Measurements from ENCODE around the gene DRD1.
"Not testable (repeated sequence)": the region's sequence is repeated elsewhere in the genome, so short reads cannot be mapped to it uniquely, and the experiment has no call there.

The DRD1 gene

DNA sequence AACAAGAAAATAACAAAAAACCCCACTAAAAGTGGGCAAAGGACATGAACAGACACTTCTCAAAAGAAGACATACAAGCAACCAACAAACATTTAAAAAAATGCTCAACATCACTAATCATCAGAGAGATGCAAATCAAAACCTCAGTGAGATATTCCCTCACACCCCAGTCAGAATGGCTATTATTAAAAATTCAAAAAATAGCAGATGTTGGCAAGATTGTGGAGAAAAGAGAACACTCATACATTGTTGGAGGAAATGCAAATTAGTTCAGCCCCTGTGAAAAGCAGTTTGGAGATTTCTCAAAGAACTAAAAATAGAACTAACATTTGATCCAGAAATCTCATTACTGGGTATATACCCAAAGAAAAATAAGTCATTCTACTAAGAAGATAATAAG is 19.4 kb downstream of the DRD1 start:
- not testable (repeated sequence) for DNase-seq (ENCODE audit: low spot score)

DNA sequence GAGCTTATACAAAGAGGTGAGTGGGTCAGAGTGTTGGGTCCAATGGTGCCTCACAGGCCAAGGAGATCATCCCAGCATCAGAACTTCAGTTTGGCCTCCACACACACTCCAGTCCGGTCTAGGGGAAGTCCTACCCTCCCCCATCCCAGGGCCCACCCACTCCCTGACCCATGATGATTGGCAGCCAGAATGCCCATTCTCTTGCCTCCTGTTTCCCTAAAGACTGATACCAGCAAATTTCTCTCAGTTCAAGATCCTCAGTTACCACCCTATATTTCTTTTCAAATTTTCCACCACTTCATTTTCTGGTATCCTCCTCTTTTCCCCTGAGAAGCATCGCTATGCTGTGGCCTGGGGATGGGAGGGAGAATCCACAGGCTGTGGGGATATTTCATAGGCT is 21.9 kb downstream of the DRD1 start:
- DNase-seq (ENCODE audit: low spot score): no peak

DNA sequence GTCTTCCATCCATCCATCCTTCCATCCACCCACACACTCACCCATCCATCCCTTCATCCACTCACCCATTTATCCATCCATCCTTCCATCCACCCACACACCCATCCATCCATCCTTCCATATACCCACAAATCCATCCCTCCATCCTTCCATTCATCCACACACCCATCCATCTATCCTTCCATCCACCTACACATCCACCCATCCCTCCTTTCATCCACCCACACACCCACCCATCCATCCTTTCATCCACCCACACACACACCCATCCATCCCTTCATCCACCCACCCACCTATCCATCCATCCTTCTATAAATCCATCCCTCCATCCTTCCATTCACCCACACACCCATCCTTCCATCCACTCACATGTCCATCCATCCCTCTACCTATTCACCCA is 23.6 kb downstream of the DRD1 start:
- no peak for DNase-seq (ENCODE audit: low spot score)

DNA sequence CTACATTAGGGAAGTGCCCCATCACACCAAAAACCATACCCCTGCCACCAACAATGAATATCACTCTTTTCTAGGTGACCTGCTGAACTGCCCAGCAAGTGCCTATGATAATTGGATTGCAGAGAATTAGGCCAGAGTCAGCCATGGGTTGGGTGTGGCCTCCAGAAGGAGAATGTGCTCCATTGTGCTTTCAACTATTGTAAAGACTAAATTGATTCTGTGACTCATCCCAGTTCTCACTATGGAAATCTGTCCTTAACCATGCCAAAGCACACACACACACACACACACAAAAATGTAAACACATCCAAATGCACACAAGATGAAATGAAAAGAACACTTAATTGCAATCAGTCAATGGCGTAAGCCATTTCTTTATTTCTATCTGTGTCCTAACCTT is 25.7 kb downstream of the DRD1 start:
- DNase-seq (ENCODE audit: low spot score): no peak

DNA sequence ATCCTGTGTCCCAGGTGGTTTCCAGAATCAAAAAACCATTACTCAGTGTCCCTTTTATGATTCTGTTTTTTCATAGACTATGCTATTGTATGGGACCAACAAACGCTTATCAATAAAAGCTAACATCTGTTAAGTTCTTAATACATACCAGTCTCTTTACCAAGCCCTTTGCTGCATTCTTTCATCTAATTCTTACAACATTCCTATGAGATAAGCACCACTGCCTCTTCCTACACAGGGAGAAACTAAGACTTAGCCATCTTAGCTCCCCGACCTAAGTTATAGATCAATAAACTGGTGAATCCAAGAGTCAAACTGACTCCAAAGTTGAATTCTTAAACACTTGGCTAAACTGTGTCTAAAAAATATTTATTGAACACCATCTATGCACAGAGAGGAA is 26.6 kb downstream of the DRD1 start:
- no peak for DNase-seq (ENCODE audit: low spot score)

DNA sequence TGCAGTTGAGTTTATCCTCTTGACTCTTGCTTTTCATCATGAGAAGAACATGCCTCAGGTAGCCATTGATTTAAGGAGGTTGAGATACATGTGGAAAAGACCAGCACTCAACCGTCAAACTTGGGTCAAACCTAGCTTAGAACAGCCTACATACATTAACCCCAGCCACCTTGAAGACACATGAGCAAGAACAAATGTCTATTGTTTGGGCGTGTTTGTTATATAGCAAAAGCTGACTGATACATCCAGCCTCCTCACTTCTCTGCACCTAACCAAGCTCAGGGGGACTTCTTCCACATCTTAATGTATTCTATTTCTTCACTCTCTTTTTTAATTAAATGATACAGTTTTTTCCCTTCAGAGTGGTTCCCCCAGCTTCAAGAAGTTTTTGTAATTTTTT is 28.7 kb downstream of the DRD1 start:
- no peak for DNase-seq (ENCODE audit: low spot score)

DNA sequence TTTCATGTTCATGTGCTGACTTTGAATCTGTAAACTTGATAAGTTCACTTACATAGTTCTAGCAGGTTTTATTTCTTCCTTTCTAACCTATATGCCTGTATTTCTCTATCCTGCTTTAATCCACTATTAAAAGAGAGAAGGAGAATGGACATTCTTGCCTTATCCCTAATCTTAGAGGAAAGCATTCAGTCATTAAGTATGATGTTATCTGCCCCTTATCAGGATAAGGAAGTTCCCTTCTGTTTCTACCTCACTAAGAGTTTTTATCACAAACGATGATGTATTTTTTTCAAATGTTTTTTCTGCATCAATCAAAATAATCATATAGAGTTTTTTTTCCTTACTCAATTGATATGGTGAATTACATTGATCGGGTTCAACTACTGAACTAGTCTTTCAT is 33.1 kb downstream of the DRD1 start:
- DNase-seq (ENCODE audit: low spot score): no peak

DNA sequence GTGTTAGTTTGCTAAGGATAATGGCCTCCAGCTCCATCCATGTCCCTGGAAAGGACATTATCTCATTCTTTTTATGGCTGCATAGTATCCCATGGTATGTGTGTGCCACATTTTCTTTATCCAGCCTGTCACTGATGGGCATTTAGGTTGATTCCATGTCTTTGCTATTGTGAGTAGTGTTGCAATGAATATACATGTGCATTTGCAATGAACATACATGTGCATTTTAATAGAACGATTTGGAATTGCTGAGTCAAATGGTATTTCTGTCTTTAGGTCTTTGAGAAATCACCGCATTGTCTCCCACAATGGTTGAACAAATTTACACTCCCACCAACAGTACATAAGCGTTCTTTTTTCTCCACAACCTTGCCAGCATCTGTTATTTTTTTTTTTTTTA is 37.7 kb downstream of the DRD1 start:
- DNase-seq (ENCODE audit: low spot score): no peak

DNA sequence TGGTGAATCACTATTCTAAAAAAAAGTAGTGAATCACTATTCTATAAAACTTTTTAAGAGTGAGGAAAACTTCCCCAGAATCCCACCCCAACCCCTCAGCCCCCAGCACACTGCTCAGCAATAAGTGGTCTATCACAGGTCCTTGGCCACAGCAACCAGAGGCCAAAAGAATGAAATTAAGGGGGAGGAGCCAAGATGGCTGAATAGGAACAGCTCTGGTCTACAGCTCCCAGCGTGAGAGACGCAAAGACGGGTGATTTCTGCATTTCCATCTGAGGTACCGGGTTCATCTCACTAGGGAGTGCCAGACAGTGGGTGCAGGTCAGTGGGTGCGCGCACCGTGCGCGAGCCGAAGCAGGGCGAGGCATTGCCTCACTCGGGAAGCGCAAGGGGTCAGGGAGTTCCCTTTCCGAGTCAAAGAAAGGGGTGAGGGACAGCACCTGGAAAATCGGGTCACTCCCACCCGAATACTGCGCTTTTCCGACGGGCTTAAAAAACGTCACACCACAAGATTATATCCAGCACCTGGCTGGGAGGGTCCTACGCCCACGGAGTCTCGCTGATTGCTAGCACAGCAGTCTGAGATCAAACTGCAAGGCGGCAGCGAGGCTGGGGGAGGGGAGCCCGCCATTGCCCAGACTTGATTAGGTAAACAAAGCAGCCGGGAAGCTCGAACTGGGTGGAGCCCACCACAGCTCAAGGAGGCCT is 46.2 kb downstream of the DRD1 start:
- not testable (repeated sequence) for DNase-seq (ENCODE audit: low spot score)

DNA sequence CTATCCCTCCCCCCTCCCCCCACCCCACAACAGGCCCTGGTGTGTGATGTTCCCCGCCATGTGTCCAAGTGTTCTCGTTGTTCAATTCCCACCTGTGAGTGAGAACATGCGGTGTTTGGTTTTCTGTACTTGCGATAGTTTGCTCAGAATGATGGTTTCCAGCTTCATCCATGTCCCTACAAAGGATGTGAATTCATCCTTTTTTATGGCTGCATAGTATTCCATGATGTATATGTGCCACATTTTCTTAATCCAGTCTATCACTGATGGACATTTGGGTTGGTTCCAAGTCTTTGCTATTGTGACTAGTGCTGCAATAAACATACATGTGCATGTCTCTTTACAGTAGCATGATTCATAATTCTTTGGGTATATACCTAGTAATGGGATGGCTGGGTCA is 48.6 kb downstream of the DRD1 start:
- DNase-seq (ENCODE audit: low spot score): not testable (repeated sequence)

DNA sequence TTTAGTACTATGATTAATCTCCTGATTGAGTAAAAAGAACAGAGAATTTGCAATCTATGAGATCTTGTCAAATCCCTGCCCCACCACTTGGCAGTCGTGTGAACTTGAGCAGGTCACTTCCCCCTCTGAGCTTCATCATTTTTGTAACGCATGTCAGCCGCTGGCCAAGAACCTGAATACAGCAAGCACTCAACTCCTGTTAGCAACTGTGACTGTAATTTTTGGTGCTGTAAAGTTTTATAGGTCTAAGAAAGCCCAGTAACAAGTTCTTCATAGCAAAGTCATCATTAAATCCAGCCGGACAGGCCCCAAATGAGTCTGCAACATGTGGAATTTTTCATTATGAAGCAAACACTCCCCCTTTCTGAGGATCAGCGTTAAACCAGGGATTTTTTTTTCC is 49.4 kb downstream of the DRD1 start:
- DNase-seq (ENCODE audit: low spot score): no peak

DNA sequence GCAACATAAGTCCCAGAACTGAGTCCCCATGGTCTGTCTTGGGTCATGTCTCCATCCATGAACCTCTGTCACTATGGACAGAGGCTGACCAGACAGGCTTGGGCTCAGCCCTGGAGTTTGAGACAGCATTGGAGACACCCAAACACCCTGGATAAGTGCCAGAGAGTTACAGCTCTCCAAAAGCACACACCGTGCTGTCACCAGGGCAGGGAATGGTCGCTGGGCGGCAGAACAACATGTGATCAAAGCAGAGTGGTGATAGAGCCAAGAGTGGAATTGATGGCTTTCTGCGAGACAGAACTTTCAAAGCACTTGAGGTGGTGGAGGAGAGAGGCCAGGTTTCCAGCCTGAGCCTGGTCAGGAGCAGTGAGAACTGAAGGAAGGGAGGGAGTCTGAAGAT is 50.1 kb downstream of the DRD1 start:
- DNase-seq (ENCODE audit: low spot score): no peak

DNA sequence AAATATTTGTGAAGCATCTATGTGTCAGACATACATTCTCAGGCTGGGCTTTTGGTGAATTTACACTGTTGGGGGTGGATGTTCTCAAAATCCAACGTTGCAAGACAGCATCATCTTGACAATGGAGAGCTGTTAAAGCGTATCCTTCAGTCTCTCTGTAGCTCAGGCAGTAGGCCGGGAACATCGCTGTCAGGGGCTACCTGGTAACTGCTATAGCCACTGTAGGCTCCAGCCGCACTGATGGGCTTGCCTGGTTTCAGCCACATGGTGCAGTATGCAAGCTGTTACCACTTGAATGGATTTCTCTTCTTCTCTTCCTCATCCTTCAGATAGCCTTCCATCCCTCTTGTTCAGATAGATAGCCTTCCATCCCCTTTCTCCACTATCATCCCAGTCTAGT is 51.7 kb downstream of the DRD1 start:
- no peak for DNase-seq (ENCODE audit: low spot score)

DNA sequence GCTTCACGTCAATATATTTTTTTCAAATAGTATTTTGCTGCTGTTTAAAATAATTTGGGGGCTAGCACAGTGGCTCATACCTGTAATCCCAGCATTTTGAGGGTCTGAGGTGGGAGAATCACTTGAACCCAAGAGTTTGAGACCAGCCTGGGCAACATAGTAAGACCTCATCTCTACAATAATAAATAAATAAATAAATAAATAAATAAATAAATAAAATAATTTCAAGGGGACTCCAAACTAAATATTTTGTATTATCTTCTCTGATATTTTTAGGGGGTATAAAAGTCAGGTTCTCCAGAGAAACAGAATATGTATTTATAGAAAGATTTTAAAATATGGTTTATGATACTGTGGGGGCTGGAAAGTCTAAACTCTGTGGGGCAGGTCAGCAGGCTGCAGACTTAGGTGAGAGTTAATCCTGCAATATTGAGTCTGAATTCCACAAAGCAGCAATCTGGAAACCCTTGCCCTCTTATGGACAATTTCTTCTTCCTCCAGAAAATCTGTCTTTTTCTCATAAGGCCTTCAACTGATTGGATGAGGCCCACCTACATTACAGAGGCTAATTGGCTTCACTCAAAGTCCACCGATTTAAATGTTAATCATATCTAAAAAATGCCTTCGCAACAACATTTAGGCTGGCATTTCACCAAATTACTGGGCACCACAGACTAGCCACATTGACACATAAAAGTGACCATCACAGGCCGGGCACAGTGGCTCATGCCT is 53.5 kb downstream of the DRD1 start:
- no peak for DNase-seq (ENCODE audit: low spot score)
